Stimulated activated CD4-positive, alpha-beta T cell treated with anti-CD3 and anti-CD28 coated beads, Interleukin-12 subunit alpha, Interleukin-12 subunit beta, amount 100 ng/mL, for 24 hours (primary cell): Measurements from ENCODE around the gene ANXA2.
"Not testable (repeated sequence)": the region's sequence is repeated elsewhere in the genome, so short reads cannot be mapped to it uniquely, and the experiment has no call there.

Experiments used
- DNase-seq, 2 experiments: peaks; one replicate each; pipeline ENCODE4 v3.0.0-alpha.2; 2020; ENCODE audit warnings: low read depth in 2 of 2

ANXA2 gene

DNA sequence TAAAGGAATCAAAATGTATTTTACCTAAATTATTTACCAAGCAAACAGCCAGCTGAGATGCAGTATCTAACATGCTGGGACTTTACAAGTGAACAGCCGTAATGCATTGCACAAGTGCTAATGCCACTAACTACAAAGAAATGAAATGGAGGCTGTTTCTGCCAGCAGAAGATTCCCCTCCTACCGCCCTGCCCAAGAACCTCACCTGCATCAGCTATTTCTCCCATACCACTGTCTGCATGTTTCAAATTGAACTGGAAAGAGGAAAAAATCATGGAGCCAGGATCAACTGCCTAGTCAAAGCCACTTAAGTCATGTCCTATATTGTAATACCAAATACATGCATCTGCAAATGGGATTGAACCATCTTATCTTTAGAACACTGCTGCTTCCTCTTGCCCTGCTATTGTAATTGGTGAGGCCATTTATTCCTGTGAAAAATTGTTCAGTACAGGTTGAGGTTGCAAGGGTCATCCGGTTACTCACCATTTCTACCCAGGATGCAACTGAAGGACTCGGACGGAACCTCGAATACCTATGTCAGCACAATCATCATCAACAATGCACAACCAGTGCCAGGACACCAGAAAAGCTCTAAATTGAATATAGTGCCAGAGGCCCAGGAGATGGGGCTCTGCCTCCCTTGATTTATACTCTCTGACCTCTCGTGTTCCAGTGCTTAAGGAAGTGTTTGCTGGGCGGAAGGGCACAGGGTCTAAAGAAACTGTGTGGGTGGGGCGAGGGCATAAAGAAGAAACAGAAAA is 27.5 kb downstream of the ANXA2 start:
- no peak for DNase-seq

DNA sequence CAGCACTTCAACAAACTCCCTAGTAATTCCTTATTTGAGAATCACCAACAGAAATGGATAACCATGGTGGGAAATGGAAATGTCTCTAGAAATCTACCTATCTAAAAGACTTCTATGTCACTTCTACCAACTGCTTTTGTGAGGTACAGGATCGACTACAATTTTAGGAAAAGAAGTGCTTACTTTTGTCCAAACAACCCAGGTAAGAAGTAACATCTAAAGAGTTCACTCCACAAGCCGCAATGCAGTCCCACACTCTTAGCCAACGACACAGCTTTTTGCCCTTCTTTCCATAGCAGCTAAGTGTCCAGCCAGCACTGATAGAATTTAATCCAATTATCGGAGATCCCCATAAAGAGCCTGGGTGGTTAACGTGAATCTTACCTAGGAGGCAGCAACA is 28.1 kb downstream of the ANXA2 start:
- DNase-seq, result no peak

DNA sequence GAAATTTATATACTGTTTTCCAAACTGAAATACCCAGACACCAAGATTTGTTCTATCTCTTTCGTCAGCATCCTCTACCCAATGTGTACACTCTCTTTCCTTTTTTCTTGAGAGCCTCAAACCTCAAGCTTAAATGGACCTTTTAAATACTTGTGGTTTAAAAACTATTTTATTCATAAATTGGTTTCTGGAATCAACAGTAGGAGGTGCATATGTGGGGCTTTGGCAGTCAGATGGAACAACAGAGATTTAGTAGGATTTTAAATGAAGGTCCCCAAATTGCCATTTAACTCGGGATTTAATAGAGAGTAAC is 33.2 kb downstream of the ANXA2 start:
- no peak for DNase-seq

DNA sequence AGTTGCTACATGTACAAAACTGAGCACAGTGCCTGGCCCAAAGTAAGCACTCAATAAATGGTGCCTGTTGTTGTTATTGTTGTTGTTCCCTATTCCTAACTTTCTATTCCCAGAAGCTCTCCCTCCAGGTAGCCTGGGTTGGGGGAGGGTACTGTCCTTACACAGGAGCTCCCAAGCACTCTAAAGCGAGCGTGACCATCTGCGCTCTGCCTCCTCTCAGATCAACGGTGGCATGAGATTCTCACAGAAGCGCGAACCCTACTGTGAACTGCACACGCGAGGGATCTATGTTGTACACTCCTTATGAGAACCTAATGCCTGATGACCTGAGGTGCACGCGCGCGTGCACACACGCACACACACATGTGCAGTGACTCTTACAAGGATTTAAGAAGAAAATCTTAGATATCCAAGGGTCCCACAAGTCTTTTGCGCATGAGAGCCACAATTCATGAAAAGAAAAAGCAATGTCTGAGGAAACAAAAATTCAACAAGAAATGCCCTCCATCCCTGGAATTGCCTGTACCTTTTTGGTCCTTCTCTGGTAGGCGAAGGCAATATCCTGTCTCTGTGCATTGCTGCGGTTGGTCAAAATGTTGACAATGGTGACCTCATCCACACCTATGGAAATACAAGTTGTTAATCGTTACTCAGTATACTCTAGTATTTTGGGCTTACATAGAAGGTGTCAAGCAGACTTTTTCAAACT is 33.7 kb downstream of the ANXA2 start:
- DNase-seq, result no peak

DNA sequence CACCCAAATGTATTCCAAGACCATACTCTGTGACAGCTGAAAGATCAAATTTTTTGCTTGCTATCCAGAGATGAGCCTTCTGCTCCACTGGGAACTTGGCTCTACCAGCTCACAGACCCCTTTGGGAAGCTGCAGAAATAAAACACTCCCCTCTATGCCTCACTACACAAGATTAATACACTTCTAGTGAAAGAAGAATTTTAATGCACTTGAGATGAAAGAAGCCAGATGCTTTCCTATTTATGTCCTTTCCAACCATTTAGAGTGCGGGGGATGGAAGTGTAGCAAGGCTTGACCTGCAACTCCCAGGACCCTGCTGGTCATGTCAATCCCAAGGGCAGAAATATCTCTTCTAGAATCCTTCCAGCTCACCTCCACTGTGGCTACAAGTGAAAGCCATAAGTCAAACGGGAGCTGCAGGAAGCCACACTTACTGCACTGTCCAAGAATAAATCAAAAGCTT is 34.7 kb downstream of the ANXA2 start:
- no peak for DNase-seq

DNA sequence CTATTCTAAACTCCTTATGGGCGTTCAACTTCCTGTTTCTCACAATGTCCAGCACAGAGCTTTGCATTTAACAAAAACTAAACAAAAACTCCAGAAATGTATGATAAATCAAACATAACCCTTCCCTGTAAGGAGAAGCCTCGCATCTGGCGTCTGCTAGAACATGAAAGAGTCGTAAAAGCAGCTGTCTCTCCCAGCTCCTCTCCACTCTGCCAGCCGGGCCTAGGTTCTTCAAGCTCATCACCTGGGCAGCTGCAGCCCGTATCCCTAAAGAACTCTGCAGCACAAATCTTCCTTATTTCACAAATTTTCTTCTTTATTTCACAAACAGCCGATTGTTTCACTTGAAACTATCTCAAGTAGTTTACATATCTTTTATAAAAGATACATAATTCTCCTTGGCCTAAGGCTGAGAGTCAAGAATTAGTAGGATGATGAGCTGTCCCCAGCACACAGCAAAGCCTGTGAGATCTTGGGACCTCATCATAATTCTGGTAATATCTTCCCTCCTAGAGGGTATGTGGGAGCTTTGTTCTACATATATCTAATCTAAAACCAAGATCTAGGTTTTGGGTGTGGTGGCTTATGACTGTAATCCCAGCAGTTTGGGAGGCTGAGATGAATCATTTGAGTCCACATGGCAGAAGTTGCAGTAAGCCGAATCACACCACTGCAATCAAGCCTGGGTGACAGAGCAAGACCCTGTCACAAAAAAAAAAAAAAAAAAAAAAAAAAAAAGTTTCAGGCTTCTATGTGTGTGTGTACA is 35.3 kb downstream of the ANXA2 start:
- peak in 1 of 2 experiments; percentile 22 for DNase-seq

DNA sequence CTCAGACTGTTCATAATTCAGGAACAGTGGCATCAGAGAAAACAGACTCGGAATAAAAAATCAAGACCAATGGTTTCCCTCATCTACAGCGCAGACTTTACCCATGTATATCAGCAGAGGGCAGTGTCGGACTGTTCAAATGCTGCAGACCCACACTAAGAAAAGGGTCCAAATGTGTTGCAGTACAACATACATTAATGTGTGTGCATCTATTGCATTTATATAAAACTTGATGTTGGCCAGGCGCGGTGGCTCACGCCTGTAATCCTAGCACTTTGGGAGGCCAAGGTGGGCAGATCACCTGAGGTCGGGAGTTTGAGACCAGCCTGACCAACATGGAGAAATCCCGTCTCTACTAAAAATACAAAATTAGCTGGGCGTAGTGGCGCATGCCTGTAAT is 38.0 kb downstream of the ANXA2 start:
- not testable (repeated sequence) for DNase-seq

DNA sequence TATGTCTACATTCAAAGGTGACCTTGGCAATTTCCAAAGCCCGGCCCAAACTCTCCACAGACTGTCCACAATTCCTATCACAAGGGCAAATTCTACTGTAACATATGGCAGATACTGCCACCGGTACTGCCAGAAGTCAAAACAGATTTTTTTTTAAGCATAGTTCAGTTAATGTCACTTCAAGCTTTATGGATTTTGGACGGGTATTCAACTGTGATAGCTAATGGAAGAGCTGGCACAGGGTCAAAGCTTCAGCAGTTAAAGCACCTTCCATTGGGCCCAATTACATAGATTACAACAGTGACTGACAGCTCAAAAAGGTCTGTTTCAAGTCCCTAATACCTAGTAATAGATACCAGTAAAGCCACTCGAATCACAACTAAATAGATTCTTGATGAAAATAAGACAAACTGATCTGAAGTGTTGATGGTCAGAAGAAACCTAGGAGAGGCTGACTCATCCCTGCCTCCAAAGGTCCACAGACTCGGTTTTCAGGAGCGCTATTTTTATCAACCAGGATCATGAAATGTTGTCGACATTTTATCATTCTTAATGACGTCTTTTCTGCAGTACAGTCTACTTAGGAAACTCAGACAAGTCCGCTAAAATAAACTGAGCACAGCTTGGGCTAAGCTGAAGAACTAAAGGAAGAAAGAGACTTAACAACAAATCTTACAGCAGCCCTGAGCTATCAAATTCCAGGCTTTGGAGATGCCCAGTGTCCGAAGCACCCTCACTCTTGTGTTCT is 38.7 kb downstream of the ANXA2 start:
- no peak for DNase-seq

DNA sequence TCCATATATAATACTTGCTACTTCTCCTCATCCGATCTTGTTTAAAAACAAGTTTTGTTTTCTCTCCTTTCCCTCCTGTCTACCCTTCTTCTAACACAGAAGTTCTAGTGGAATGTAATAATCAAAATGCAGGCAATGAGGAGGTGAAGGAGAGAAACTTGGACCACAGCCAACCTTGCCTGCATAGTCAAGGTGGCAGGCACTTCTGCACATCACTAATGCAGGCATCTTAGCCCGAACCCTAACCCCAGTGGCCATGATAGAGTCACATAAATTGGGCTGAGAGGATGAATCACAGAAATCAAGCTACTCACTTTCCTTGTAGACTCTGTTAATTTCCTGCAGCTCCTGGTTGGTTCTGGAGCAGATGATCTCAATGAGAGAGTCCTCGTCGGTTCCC is 41.0 kb downstream of the ANXA2 start:
- DNase-seq, result no peak

DNA sequence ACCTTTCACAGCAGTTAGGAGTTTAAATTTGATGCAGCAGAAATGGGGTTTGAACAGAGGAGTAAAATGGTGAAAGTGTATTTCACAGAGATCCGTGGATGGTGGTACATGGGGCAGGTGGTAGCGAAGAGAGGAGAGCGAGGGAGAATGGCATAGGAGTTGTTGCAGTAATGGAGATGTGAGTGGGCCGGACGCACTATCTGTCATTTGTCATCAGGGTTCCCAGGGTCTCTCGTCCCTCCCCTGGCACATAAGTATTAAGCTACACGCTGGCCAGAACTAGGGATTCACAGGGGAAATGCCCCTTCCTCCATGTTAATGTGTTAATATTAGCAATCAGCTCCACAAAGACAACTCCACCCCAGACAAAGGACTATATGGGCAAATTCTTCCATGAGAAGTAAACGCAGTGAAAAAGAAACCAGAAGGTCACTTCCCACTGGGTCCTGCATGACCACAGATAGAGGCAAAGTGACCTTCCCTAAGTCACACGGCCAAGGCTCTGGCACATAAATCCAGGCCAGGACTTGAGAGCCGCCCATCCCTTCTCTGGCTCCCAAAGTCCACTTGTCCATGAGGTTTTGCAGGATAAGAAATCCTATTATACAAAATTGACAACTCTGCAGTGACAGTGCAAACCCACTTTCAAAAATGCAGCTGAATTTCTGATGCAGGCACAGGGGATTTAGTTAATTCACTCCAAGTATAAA is 42.5 kb downstream of the ANXA2 start:
- no peak for DNase-seq

DNA sequence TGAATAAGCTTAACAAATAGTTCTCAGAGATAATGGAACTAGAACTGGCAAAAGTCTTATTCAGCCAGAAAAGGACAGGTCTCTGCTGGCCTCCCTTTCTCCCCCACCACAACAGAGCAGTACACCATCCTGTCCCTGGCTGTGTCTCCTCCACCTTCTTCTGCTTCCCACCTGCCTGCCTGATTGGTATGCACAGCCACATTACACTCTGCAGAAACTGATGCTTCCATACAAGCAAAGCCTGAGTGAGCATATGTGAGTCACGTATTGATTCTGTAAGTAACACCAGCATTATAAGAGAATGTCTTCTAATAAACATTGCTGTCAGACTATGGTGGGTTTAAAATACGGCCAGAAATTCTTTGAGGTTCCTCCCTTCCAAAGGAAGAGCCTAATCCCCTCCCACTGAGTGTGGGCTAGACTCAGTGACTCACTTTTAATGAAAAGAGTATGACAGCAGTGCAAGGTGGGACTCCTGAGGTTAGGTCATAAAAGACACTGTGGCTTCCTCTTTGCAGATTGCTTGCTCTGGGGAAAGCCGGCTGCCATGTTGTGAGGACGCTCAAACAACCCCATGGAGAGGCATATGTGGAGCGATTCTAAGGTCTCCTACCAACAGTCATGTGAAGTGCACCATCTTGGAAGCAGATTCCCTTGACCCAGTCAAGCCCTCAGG is 44.4 kb downstream of the ANXA2 start:
- no peak for DNase-seq

DNA sequence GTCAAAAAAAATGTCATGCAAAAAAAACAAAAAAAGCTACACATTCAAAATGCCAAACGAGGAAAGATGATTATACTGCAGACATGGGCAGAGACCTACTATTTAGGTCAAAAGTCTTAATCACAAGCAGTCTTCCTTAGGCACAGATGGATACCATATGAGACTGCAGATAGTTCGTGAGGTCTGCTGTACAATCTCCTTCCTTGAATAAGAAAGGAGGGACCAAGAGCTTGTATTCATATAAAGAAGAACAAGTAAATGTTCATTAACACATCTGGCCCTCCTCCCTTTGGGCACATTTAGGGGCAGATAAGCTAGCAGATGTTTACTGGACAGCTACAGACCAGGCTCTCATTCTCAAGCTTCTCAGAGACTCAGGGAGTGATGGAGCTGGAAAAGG is 45.3 kb downstream of the ANXA2 start:
- DNase-seq, result no peak

DNA sequence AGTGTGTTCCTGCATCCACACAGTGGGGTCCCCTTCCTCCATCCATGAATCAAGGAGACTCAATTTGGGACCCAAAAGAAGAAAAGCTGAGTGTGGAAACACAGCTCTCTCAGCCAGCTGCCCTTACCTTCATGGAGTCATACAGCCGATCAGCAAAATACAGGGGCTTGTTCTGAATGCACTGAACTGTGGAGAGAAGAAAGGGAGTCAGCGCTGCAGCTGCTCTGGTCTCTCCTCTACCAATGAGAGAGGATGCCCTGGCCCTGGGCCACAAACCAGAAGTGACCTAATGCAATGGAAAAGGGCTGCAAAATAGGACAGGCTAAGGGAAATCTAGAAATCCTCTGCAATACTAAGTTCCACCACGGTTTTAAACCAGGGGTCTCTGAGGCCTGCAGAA is 46.7 kb downstream of the ANXA2 start:
- DNase-seq, result no peak

DNA sequence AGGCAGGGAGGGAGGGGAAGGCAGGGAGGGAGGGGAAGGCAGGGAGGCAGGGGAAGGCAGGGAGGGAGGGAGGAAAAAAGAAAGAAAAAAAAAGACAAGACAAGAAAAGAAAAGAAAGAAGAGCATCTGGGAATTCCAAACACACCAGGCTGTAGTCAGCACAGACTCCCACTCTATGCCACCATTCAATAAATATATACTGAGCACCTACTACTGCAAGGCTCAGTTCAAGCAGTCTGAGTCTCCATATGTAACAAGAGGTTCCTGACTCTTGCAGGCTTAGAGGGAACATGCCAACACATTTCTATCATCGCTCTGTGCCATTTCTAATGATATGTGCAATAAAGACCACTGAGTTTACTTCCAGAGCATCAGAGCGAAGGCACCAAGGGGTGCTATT is 47.7 kb downstream of the ANXA2 start:
- DNase-seq, result no peak

DNA sequence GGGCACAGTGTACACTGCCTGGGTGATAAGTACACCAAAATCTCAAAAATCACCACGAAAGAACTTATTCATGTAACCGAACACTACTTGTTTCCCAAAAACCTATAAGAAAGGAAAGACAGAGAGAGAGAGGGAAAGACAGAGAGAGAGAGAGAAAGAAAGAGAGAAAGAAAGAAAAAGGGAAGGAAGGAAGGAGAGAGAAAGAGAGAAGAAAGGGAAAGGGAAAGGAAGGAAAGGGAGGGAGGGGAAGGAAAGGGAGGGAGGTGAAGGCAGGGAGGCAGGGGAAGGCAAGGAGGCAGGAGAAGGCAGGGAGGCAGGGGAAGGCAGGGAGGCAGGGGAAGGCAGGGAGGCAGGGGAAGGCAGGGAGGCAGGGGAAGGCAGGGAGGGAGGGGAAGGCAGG is 48.2 kb downstream of the ANXA2 start:
- DNase-seq, result no peak

DNA sequence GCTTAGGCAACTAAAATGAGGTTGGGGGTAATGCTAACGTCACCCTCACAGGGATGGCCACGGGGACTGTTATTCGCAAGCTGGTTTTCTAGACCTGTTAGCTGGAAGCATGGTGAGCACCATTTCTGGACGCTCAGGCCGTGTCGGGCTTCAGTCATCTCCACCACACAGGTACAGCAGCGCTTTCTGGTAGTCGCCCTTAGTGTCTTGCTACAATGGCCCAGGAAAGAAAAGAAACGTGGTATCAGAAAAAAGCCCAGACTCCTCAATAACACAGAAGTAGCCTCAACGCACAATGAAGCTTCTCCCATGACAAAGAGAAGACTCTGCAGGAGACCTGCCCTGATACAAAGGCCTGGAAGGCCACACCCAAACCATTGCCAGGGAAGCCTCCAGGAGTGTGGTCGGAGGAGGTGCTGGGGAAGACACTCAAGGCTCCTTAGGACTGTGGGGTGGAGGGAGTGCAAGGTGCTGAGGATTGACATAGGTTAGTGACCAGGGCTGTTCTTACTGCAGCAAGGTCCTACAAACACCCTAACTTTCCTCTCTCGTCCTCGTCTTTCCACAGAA is 50.2 kb downstream of the ANXA2 start:
- no peak for DNase-seq

DNA sequence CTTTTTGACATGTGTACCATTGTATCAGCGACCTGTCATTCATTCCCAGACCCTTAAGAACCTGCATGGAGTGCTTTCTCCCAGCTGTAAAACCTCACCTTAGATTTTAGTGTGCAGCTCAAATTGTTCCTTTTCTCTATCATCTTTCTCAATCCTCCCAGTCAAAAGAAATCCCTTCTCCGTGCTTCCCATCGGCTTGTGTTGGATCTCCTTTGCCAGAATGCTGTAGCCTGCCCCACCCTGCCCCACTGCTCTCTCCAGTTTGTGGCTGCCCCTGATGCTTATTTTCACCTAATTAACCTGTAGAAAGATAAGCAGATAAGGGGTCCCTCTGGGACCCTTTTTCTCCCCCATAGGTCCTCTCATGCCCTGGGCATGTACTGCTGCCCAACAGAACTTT is 51.1 kb downstream of the ANXA2 start:
- DNase-seq, result no peak

DNA sequence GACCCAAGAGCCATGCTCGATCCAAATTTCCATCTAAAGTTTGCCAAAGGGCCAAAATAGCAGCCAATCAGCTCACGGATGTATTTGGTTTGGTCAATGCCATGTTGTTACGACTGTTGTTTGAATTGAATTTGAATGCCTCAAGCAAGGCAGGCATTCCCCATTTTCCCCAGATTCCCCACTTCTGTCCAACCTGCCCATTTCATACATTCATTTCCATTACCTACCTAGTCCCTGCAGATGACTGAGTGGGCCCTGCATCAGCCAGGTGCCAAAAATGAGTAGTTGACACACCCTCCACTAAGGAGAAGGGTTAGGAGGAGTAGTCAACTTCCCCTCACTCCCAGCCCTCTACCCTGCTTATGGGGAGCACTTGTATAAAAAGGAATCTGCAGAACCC is 51.7 kb downstream of the ANXA2 start:
- no peak for DNase-seq

DNA sequence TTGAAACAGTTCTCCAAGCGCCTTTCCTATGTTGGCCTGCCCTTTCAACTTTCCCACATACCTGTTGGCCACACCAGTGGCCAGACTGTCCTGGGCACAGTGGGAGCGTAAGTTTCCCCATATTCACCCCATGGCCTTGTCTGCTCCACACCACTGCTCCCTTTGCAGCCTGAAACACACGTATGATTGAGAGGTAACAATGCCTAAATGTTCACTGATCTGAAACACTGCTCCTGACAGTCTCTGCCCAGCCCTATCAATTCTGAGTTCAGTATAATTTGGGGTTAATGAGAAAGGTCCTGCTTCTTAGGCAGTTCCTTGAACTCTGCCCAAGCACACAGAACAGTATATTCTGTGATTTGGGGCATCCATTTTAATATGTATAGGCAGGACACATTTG is 52.2 kb downstream of the ANXA2 start:
- DNase-seq, result no peak

DNA sequence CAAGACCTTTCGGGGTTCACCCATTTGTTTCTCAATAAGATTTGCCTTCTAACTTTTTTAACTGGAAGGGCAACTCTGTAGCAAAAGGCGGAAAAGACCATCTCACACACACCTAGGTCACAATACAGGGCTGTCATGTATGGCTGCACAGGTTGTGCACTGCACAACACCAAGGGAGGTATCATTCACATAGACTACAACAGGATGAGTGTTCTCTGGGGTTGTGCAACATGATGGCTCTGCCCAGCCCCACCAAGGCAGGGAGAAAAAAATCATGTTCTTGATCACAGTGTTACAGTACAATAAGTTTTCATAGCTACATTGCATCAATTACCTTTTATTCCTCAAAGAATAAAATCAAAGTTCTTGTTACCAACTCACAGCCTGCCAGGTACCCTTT is 52.8 kb downstream of the ANXA2 start:
- no peak for DNase-seq

DNA sequence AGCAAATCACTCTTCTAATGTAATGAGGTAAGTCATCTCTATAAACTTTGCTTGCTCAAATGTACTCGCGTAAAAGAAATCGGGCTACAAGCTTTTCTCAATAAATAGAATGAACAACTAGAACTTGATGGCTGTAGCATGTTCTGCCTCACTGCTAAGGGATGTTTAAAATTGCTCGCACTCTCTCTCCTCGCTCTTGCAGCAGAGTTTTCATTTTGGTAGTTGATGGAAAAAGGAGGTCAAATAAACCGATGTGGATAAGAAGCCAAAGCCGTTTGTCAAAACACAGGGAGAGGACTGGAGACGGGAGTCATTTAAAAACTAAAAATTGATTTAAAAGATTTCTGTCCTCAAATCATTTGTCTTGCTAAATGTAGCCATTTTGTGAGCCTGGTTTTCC is 53.3 kb downstream of the ANXA2 start:
- no peak for DNase-seq
